ENCODE data around the gene EXOC4. TPM values are rescaled to one million over a fixed set of nuclear protein-coding genes. Genes with fewer than 3 reads are reported as not detected.

The EXOC4 gene
- total RNA-seq, 2 donors from 2014 or later: 48.9 to 102 TPM

DNA sequence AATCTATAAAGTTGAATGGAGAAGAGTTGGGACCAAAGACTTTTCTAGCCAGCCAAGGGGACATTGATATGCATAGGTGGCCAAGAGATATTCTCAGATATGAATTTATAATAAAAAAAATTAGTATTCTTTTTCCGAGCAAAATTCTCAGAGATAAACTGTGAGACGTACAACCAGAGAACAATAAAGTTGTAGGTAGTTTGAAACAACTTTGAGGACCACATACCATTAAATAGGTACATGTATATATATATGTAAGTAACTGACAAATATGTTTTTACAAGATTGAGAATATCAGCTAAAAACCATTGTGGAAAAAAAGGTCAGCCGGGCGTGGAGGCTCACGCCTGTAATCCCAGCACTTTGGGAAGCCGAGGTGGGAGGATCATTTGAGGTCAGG, 56.5 kb downstream of the EXOC4 start:
- Histone ChIP-seq H3K4me3 (no peak overlapping the region), H3K9me3 (no peaks in the 10 kb centered on the region), H3K36me3 (no peaks in the 10 kb centered on the region), H3K27ac (no peak overlapping the region), H3K4me1 (replicated peaks) (no peaks in the 10 kb centered on the region), H3K27me3 (replicated peaks; ENCODE audit: insufficient read depth) (no peaks in the 10 kb centered on the region)
- TF ChIP-seq POLR2AphosphoS5 (IDR thresholded peaks at IDR 0.05): no peak
- intact Hi-C loops (cut with DNase I): no loop called here
- 96% methylated on average over 6 of the region's 6 CpGs for WGBS
- no peak for DNase-seq (ENCODE audit: low spot score)

DNA sequence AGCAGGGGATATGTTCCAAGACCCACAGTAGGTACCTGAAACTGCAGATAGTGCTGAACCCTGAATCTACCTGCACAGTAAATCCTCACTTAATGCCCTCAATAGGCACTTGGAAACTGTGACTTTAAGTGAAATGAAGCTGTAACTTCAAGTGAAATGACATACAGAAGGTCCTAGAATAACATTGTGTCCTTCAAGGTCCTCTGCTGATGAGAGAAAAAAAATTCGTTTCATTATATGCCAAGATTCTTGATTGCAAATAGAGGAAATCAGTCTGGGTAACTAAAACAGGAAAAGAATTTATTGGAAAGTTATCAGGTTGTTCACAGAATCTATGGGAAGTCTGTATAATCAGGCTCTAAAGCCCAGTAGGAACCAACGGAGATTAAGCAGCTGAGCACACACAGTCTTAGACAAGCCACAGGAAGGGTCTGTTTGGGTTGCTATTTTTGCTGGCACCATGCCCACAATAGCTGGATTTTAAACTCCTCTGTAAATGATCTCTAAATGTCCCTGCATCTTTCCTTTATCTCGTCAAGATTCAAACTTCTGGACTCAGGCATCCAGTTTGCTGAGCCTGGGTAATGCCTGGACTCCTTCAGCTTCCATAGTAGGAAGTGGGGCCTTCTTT, 57.5 kb downstream of the EXOC4 start:
- no peak for DNase-seq (ENCODE audit: low spot score)
- Histone ChIP-seq H3K9me3 (no peaks in the 10 kb centered on the region), H3K36me3 (no peaks in the 10 kb centered on the region), H3K27ac (no peak overlapping the region), H3K4me3 (no peak overlapping the region), H3K27me3 (replicated peaks; ENCODE audit: insufficient read depth) (no peaks in the 10 kb centered on the region), H3K4me1 (replicated peaks) (no peaks in the 10 kb centered on the region)
- WGBS: 31% methylated on average over 3 of the region's 3 CpGs
- intact Hi-C loops (cut with DNase I): no loop called here
- TF ChIP-seq POLR2A (IDR thresholded peaks at IDR 0.05) (no peak), POLR2AphosphoS5 (IDR thresholded peaks at IDR 0.05) (no peak)
- TF ChIP-seq, protein P1, sequence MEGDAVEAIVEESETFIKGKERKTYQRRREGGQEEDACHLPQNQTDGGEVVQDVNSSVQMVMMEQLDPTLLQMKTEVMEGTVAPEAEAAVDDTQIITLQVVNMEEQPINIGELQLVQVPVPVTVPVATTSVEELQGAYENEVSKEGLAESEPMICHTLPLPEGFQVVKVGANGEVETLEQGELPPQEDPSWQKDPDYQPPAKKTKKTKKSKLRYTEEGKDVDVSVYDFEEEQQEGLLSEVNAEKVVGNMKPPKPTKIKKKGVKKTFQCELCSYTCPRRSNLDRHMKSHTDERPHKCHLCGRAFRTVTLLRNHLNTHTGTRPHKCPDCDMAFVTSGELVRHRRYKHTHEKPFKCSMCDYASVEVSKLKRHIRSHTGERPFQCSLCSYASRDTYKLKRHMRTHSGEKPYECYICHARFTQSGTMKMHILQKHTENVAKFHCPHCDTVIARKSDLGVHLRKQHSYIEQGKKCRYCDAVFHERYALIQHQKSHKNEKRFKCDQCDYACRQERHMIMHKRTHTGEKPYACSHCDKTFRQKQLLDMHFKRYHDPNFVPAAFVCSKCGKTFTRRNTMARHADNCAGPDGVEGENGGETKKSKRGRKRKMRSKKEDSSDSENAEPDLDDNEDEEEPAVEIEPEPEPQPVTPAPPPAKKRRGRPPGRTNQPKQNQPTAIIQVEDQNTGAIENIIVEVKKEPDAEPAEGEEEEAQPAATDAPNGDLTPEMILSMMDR (IDR thresholded peaks at IDR 0.05): no peak

DNA sequence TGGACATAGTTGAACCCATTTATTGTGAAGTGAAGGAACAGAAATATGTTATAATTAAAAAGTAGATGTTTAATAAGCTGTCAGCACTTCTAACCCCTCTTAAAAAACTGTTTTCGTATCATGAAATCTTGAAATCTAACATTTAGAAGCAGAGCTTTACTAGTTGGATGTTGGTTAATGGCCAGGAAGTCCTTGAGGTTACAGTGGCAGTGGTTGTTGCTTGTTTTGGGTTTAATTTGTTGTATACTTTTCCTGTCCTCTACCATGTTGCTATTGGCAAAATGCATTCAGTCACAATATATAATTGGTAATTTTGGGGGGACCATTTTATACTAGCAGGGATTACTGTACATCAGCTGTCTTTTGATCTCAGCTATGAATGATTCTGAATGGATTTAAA, 60.7 kb downstream of the EXOC4 start:
- no peak overlapping the region for H3K4me3 ChIP-seq
- no peaks in the 10 kb centered on the region for H3K4me1 ChIP-seq (replicated peaks)
- H3K27ac ChIP-seq: no peak overlapping the region
- H3K36me3 ChIP-seq: no peaks in the 10 kb centered on the region
- TF ChIP-seq POLR2A (IDR thresholded peaks at IDR 0.05) (no peak), POLR2AphosphoS5 (IDR thresholded peaks at IDR 0.05) (no peak)
- TF ChIP-seq, protein P1 (IDR thresholded peaks at IDR 0.05): no peak
- H3K27me3 ChIP-seq (replicated peaks; ENCODE audit: insufficient read depth): no peaks in the 10 kb centered on the region
- WGBS: 67% methylated on average over 1 of the region's 1 CpG
- no peak for DNase-seq (ENCODE audit: low spot score)
- no peaks in the 10 kb centered on the region for H3K9me3 ChIP-seq
- intact Hi-C loops (cut with DNase I): no loop called here

DNA sequence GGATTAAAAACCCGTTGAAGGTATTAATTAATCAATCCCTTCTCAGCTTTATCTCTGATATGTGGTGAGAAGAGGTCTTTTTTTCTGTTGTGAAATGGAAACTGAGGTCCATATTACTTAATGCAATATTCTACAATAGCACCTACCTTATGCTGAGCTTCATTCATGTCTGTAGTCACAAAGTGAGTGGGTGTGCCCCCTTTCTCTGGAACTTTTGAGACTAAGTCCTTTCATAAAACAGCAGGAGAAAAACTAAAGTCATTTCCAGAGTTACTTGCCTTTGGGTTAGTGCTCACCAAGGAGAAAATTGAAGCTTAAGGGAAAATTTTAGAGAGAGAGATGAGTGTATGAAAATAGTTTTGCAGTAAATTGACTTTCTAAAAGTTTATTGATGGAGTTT, 61.2 kb downstream of the EXOC4 start:
- intact Hi-C loops (cut with DNase I): no loop called here
- no peak for DNase-seq (ENCODE audit: low spot score)
- 93% methylated on average over 1 of the region's 1 CpG for WGBS

DNA sequence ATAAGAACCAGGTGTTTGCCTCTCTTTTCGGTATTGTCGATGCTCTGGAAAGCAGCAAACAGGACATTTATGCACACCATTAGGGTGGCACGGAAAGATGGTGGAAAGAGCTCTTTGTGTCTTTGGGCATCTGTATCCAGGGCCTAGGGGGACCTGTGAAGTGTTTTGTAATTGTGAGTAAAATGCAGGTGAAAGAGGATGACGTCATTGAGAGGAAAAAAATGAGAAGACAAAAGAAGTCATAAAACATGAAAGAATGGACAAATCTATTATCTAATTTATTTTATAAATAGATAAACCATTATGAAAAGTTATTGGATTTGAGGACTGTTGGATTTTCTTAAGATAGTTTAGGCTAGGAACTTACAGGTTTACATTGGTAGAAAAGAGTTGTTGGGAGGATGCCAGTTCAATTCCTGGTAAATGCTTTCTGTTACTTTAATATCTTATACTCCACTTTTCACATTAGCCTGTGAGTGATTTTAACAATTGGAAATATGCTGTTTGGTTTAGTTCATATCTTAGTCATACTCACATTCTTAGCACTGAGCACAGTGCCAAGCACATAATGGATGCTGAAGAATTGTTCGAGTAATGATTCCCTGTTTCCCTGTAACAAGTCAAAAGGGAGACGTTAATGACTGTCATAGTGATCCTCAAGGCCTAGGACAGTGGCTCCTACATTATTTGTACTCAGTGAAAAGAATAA, 62.6 kb downstream of the EXOC4 start:
- WGBS: 77% methylated on average over 6 of the region's 6 CpGs
- H3K4me3 ChIP-seq: no peak overlapping the region
- H3K36me3 ChIP-seq: no peaks in the 10 kb centered on the region

More for the DNA sequence above, 61.2 kb downstream of the EXOC4 start:
- Histone ChIP-seq H3K4me3 (no peak overlapping the region), H3K36me3 (no peaks in the 10 kb centered on the region), H3K27me3 (replicated peaks; ENCODE audit: insufficient read depth) (no peaks in the 10 kb centered on the region), H3K4me1 (replicated peaks) (no peaks in the 10 kb centered on the region), H3K9me3 (no peaks in the 10 kb centered on the region), H3K27ac (no peak overlapping the region)
- TF ChIP-seq POLR2AphosphoS5 (IDR thresholded peaks at IDR 0.05): no peak
- TF ChIP-seq, protein P1 (IDR thresholded peaks at IDR 0.05): no peak
- TF ChIP-seq POLR2A (IDR thresholded peaks at IDR 0.05): no peak

More for the DNA sequence above, 62.6 kb downstream of the EXOC4 start:
- H3K27me3 ChIP-seq (replicated peaks; ENCODE audit: insufficient read depth): no peaks in the 10 kb centered on the region
- H3K4me1 ChIP-seq (replicated peaks): no peaks in the 10 kb centered on the region
- intact Hi-C loops (cut with DNase I): no loop called here
- no peak for DNase-seq (ENCODE audit: low spot score)
- H3K9me3 ChIP-seq: no peaks in the 10 kb centered on the region
- TF ChIP-seq, protein P1 (IDR thresholded peaks at IDR 0.05): no peak
- TF ChIP-seq POLR2AphosphoS5 (IDR thresholded peaks at IDR 0.05): no peak
- TF ChIP-seq POLR2A (IDR thresholded peaks at IDR 0.05): no peak
- H3K27ac ChIP-seq: no peak overlapping the region
